NCI-H2081 treated with DMSO at 0.1 percent for 48 hours (cell line): ENCODE results near the gene FOXP1.

ENCODE experiments used
- DNase-seq: peaks from one replicate; lab custom pipeline; 2025; lab: John Stamatoyannopoulos, UW

The FOXP1 gene

GRCh38 chr3:71264840-71265239, 318.7 kb downstream of the FOXP1 start:
- no peak for DNase-seq

GRCh38 chr3:71262364-71263265, 320.9 kb downstream of the FOXP1 start:
- DNase-seq, result no peak

GRCh38 chr3:71260782-71261181, 322.7 kb downstream of the FOXP1 start:
- DNase-seq, result no peak

DNA sequence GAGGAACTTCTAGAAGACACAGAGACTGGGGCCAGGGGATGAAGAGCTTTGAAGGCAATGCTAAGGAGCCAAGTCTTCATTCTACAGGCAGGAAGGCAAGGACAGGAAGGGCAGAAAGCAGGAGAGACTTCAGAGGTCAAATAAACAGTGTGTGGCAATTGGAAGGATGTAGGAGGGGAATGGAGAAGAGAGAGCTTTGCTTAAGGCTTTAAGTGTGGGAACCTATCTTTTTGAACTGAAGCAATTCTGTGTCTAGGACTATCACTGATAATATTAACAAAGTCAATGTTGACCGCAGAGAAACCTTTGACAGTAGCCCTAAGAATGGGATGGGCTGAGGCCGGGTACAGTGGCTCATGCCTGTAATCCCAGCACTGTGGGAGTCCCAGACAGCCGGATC, 325.0 kb downstream of the FOXP1 start:
- DNase-seq, result no peak

DNA sequence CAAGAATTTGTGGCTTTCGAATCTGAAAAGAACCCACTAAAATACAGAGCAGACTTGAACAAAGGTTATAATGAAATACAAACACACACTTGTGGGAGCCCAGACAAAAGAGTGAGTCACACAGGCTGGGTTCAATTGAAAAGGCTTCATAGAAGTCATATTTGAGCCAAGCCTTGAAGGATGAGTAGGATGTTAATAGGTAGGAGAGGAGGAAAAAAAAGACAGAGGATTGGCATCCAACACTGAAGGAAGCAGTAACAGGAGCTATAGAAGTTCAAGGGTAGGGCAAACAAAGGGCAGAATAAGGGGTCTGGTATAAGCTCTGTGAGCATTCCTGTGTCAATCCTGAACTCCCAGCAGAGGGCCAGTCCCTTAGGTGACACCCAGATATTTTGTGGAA, 325.4 kb downstream of the FOXP1 start:
- no peak for DNase-seq

DNA sequence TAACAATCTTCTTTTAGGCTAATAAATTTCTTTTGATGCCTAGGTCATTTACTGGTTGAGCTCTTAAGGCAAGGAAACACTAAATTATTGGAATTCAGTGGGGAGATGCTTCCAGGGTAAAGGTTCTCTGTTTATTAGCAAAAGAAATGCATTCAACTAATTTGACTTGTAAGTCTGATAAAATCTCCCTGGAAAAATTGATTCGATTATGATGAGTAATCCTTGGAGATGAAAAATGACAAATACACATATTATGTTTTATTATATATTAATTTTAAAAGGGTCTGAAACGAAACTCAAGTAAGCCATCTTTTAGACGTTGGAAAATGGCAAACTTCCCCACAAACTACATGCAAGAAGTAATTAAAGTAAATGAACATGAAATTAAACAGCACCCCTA, 328.0 kb downstream of the FOXP1 start:
- DNase-seq, result no peak

GRCh38 chr3:71254281-71255057, 329.1 kb downstream of the FOXP1 start:
- no peak for DNase-seq

DNA sequence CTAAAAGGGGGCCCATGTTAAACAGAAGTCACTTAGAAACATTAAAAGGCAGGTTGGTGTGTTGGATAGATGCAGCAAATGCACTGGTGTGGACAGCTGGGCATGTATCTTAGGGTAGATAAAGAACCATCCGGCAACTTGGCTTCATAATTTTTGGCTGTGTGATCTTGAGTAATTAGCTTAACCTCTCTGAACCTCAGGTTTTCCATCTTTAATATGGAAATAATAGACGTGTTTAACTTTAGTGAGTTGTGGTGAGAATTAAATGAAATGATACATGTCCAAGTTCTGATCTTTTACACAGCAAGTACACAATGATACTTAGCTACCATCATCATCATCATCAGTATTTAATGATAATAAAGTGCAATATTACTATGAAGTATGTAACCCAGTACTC, 330.4 kb downstream of the FOXP1 start:
- DNase-seq, result no peak

DNA sequence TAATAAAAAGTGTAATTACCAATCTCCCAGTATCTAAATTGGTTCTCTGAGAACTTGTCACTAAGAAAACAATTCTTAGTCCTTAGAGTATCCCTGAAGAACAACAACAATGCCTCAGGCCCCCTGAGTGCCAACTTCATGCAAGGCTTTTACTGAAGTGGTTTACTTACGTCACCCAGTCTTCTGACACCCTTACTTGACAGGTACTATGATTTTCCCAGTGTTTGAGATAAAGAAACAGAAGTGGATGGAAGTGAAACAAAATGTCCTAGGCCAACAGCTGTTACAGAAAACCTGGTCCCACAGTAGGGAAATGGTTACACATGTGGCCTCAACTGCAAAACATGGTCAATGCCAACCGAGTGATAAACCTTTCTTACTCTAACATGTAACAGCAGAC, 331.1 kb downstream of the FOXP1 start:
- DNase-seq, result no peak

- no peak for DNase-seq
Observed at GRCh38 chr3:71251156-71251775, 332.3 kb downstream of the FOXP1 start.

DNA sequence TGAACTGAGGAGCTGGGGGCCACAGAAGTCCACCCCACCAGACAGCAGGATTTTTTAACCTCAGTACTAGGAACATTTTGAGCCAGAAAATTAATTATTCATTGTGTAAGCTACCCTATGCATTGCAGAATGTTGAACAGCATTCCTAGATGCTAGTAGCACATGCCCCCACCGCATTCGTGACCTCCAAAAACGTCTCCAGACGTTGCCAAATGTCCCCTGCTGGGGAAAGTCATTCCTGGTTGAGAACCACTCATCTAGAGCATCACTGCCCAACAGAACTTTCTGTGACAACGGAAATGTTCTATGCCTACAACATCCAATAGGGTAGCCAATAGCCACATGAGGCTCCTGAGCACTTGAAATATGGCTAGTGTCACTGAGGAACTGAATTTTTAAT, 333.5 kb downstream of the FOXP1 start:
- DNase-seq, result no peak

DNA sequence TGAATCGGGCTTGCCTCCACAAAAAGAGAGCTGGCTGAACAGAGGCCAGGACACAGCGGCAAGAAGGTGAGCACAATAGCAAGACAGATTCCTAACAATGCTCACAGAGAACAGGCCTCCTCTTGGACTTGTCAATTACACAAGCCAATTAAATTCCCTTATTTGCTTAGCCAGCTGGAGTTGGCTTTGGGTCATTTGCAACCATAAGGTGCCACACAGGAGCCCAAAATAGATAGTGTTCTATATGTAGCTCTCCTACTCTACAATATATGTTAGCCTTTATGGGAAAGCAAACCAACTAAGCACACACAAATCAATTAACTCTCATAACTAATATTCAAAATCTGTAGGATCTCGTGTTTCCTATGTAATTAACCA, 335.6 kb downstream of the FOXP1 start:
- DNase-seq, result no peak

GRCh38 chr3:71247221-71247957, 336.1 kb downstream of the FOXP1 start:
- no peak for DNase-seq

DNA sequence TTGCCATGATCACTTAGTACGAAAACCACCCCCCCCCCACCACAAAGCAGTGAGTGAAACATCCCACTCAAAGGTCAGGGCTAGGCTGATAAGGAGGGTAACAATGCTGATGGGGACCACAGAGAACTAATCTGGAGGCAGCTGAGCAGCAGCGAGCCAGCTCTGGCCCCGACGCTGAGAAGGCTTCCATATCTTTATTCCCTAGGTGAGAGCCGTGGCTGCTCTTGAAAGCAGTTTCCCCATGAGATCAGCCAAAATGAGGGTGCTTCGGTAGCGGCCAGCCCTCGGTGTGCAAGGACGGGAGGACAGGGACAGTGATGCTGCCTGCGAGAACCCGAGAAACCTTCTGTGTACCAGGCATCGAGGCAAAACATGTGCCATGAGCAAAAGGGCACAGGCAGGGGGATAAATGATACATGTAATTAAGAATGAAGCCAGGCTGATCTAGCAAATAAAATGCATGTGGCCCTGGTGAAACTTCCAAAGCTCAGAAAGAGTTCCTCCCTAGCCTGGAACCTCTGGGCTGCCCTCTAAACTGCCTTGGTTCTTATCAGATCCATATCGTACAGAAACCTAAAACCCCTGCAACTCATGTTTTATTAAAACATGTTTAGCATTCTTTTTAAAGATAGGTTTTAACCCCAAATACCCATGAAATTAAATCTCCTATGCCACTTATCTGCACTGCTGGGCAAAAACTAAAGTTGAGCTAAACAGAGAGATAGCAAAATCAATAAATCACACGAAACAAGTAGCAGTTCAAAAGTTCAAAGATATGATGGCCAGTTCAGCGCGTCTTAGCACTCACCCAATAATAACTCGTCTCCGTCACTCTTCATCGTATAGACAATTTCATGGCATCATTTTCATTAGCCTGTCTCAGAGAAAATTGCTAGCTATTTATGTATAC, 337.3 kb downstream of the FOXP1 start:
- no peak for DNase-seq

- DNase-seq, result no peak
Observed at GRCh38 chr3:71244826-71245488, 338.6 kb downstream of the FOXP1 start.

DNA sequence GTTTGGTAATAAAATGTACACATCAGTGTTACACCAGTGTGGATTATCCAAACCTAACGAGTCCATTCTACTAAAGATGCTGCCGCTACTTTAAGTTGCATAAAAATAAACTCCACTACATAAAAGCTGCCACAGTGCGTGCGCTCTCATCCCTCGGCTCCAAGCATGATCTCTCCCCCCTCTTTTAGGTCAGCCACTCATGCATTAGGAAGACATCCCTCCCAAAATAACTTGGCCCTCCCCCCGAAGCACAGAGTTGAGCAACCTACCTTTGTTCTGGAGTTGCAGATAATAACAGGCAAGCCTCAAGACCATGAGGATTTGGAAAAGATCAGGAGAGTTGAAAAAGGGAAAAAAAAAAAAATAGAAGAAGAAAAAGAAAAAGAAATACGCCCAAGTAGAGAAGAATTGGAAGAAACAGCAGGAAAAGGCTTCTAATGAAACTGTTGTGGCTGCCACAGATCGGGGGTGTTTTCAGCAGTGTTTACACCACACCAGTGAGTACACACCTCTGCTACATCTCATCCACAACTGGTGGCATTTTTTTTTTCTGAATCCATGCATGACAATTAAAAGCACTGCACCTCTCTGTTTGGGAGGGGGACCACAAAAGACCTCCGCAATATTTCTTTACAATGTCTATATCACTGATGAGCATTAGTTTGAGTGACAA, 339.2 kb downstream of the FOXP1 start:
- DNase-seq, result no peak

DNA sequence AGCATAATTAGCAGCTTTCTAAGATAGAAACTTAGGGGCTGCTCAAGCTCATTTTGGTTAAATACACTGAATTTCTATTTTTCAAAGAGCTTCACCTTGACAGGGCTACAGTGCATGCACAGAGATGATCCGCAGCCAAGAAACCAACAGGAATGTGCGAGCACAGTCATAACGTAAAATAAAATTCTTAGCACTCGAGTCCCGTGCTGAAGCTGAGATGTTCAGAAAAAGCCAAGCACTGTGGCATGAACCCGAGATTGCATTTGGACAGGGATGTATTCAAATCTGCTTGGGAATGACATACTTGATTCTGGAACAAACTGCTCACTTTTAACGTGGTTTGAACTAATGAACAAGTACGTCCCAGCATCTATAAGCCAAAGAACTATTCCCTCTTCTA, 340.3 kb downstream of the FOXP1 start:
- DNase-seq, result no peak

GRCh38 chr3:71241981-71242560, 341.5 kb downstream of the FOXP1 start:
- no peak for DNase-seq

- no peak for DNase-seq
Observed at GRCh38 chr3:71241246-71241901, 342.2 kb downstream of the FOXP1 start.
